HEK293 (cell line): ENCODE results near the gene SRPX.

ENCODE experiments used
- CTCF ChIP-seq: fragments of 450-650 bp; formaldehyde crosslinking; IDR thresholded peaks from 2 replicates; pipeline ENCODE4 v1.5.1; 2016; ENCODE audit warnings: missing biosample characterization, missing genetic modification characterization
- KLF16 ChIP-seq: fragments of 450-650 bp; formaldehyde crosslinking; IDR thresholded peaks from 2 replicates; pipeline ENCODE4 v1.5.1; 2017; ENCODE audit warnings: missing biosample characterization, missing genetic modification characterization
- OSR2 ChIP-seq: fragments of 450-650 bp; formaldehyde crosslinking; IDR thresholded peaks from 2 replicates; pipeline ENCODE4 v1.5.1; 2016; ENCODE audit warnings: missing biosample characterization, missing genetic modification characterization
- TSHZ1 ChIP-seq: fragments of 450-650 bp; formaldehyde crosslinking; IDR thresholded peaks from 2 replicates; pipeline ENCODE4 v1.5.1; 2016; ENCODE audit warnings: missing biosample characterization, missing genetic modification characterization, borderline replicate concordance
- ZFP37 ChIP-seq: fragments of 450-650 bp; formaldehyde crosslinking; IDR thresholded peaks from 2 replicates; pipeline ENCODE4 v1.5.1; 2016; ENCODE audit warnings: missing biosample characterization, missing genetic modification characterization
- ZNF10 ChIP-seq: fragments of 450-650 bp; formaldehyde crosslinking; IDR thresholded peaks from 2 replicates; pipeline ENCODE4 v1.5.1; 2017; ENCODE audit warnings: missing biosample characterization, missing genetic modification characterization
- ZNF274 ChIP-seq, 2 experiments: fragments of 200-500 bp in 1 of 2; fragments of 450-650 bp in 1 of 2; sonication (Bioruptor generic) in 1 of 2; formaldehyde crosslinking in 1 of 2; IDR thresholded peaks; 2 replicates each; pipeline versions ENCODE4 v1.5.1 to v1.6.1; 2014 to 2016; ENCODE audit warnings: borderline replicate concordance in 1 of 2, inconsistent platforms in 1 of 2, low read length in 1 of 2, missing biosample characterization in 1 of 2, missing genetic modification characterization in 1 of 2
- ZNF311 ChIP-seq: fragments of 450-650 bp; formaldehyde crosslinking; IDR thresholded peaks from 2 replicates; pipeline ENCODE4 v1.5.1; 2017; ENCODE audit warnings: missing biosample characterization, missing genetic modification characterization, borderline replicate concordance
- ZNF639 ChIP-seq: fragments of 450-650 bp; formaldehyde crosslinking; IDR thresholded peaks from 2 replicates; pipeline ENCODE4 v1.5.1; 2016; ENCODE audit warnings: missing biosample characterization, missing genetic modification characterization
- ZNF704 ChIP-seq: fragments of 450-650 bp; formaldehyde crosslinking; IDR thresholded peaks from 2 replicates; pipeline ENCODE4 v1.5.1; 2016; ENCODE audit warnings: missing biosample characterization, missing genetic modification characterization
- ZNF747 ChIP-seq: fragments of 450-650 bp; formaldehyde crosslinking; IDR thresholded peaks from 2 replicates; pipeline ENCODE4 v1.5.1; 2016; ENCODE audit warnings: missing biosample characterization, missing genetic modification characterization
- TF ChIP-seq, protein P1 (sequence below): fragments of 450-650 bp; formaldehyde crosslinking; IDR thresholded peaks from 2 replicates; pipeline ENCODE4 v1.5.1; 2016; ENCODE audit warnings: missing biosample characterization, missing genetic modification characterization
- TF ChIP-seq, protein P2 (sequence below): fragments of 450-650 bp; formaldehyde crosslinking; conservative IDR thresholded peaks from 2 replicates; pipeline ENCODE4 v1.5.1; 2016; ENCODE audit warnings: low read depth, missing biosample characterization, missing genetic modification characterization

DNA sequence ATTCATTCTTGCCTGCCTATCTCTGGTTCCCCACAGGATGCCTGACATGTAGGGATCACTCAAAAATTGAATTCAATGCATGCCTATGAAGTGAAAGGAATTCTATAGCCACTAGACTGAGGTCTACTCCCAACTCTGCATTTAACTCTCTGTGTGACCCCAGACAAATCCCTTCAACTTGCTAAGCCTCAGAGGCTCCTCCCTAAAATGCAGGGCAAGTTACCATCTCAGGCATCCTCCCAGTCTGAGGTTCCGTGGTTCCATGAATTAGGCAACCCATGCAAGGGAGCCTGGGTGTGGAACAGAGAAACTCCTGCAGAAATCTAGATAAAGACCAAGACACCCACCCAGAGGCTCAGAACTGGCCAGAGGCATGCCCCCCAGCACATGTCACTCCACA lies 6.6 kb downstream of the SRPX start:
- TF ChIP-seq TSHZ1 (tag by site-specific recombination), result no peak
- TF ChIP-seq, protein P1, sequence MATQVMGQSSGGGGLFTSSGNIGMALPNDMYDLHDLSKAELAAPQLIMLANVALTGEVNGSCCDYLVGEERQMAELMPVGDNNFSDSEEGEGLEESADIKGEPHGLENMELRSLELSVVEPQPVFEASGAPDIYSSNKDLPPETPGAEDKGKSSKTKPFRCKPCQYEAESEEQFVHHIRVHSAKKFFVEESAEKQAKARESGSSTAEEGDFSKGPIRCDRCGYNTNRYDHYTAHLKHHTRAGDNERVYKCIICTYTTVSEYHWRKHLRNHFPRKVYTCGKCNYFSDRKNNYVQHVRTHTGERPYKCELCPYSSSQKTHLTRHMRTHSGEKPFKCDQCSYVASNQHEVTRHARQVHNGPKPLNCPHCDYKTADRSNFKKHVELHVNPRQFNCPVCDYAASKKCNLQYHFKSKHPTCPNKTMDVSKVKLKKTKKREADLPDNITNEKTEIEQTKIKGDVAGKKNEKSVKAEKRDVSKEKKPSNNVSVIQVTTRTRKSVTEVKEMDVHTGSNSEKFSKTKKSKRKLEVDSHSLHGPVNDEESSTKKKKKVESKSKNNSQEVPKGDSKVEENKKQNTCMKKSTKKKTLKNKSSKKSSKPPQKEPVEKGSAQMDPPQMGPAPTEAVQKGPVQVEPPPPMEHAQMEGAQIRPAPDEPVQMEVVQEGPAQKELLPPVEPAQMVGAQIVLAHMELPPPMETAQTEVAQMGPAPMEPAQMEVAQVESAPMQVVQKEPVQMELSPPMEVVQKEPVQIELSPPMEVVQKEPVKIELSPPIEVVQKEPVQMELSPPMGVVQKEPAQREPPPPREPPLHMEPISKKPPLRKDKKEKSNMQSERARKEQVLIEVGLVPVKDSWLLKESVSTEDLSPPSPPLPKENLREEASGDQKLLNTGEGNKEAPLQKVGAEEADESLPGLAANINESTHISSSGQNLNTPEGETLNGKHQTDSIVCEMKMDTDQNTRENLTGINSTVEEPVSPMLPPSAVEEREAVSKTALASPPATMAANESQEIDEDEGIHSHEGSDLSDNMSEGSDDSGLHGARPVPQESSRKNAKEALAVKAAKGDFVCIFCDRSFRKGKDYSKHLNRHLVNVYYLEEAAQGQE (tag by site-specific recombination), result no peak
- no peak for TF ChIP-seq CTCF (tag by site-specific recombination)
- no peak for TF ChIP-seq ZNF704 (tag by site-specific recombination)
- TF ChIP-seq ZNF311, result no peak
- no peak for TF ChIP-seq ZFP37 (tag by site-specific recombination)
- TF ChIP-seq ZNF10, result no peak
- no peak for TF ChIP-seq ZNF274 (IDR thresholded peaks at IDR 0.05; ENCODE audit: low read length)
- no peak for TF ChIP-seq ZNF274 (tag by site-specific recombination; IDR thresholded peaks at IDR 0.05; ENCODE audit: borderline replicate concordance)
- no peak for TF ChIP-seq ZNF639 (tag by site-specific recombination)
- TF ChIP-seq, protein P2, sequence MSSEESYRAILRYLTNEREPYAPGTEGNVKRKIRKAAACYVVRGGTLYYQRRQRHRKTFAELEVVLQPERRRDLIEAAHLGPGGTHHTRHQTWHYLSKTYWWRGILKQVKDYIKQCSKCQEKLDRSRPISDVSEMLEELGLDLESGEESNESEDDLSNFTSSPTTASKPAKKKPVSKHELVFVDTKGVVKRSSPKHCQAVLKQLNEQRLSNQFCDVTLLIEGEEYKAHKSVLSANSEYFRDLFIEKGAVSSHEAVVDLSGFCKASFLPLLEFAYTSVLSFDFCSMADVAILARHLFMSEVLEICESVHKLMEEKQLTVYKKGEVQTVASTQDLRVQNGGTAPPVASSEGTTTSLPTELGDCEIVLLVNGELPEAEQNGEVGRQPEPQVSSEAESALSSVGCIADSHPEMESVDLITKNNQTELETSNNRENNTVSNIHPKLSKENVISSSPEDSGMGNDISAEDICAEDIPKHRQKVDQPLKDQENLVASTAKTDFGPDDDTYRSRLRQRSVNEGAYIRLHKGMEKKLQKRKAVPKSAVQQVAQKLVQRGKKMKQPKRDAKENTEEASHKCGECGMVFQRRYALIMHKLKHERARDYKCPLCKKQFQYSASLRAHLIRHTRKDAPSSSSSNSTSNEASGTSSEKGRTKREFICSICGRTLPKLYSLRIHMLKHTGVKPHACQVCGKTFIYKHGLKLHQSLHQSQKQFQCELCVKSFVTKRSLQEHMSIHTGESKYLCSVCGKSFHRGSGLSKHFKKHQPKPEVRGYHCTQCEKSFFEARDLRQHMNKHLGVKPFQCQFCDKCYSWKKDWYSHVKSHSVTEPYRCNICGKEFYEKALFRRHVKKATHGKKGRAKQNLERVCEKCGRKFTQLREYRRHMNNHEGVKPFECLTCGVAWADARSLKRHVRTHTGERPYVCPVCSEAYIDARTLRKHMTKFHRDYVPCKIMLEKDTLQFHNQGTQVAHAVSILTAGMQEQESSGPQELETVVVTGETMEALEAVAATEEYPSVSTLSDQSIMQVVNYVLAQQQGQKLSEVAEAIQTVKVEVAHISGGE (tag by site-specific recombination), result no peak
- TF ChIP-seq ZNF747 (tag by site-specific recombination), result no peak
- TF ChIP-seq OSR2 (tag by site-specific recombination), result no peak
- TF ChIP-seq KLF16 (tag by site-specific recombination), result no peak
